ENCODE measurements around the gene CACHD1.
A peak's percentile ranks its signal among the peaks of the same experiment; 100 is the strongest.

The CACHD1 gene

DNA sequence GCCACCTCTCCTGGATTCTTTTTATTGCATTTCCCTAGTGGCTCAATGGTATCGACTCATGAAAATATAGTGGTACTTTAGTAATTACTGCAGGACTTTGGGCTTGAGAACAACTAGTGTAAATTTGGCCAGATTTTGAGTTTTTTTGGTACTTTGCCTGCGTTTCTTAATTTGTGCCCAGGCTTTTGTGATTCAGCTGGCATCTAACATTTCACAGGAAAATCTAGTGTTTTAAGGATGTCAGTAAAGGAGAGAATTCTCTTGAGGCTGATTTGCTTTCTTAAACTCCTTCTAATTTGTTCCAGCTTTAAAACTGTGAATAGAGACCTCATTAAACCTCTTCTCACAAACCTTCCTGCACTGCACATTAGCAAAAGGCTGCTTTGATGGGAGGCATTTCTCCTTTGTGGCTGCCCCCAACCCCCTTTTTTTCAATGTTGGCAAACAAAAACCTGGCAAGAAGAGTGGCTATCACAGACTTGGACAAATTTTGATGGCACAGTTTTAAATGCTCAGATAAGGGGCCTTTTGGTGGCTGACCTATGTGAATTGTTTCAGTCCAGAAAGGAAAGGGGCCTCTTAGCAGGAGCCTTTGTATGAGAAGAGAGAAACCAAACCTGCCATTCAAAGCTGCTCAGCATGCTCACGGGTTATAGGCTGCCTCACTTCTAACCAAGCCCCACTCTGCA, 161.6 kb downstream of the CACHD1 start:
- DNase-seq (ENCODE audit: extremely low read depth, low read depth): no peak
- TF ChIP-seq, protein P1, sequence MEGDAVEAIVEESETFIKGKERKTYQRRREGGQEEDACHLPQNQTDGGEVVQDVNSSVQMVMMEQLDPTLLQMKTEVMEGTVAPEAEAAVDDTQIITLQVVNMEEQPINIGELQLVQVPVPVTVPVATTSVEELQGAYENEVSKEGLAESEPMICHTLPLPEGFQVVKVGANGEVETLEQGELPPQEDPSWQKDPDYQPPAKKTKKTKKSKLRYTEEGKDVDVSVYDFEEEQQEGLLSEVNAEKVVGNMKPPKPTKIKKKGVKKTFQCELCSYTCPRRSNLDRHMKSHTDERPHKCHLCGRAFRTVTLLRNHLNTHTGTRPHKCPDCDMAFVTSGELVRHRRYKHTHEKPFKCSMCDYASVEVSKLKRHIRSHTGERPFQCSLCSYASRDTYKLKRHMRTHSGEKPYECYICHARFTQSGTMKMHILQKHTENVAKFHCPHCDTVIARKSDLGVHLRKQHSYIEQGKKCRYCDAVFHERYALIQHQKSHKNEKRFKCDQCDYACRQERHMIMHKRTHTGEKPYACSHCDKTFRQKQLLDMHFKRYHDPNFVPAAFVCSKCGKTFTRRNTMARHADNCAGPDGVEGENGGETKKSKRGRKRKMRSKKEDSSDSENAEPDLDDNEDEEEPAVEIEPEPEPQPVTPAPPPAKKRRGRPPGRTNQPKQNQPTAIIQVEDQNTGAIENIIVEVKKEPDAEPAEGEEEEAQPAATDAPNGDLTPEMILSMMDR (IDR thresholded peaks at IDR 0.05; ENCODE audit: low read depth, low read length): no peak

DNA sequence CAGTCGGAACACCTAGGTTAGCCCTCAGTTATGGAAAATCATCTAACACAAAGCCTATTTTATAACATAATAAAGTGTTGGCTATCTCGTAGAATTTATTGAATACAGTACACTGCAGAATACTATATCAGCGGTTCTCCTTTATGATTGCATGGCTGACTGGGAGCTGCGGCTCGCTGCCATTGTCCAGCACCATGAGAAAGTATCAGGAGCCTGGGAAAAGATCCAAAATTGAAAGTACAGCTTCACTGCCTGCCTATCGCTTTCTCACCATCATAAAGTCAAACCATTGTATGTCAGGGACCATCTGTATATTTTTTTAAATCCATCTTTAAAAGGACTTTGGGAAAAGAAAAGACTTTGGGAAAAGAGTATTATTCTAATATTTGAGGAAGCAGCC, 163.0 kb downstream of the CACHD1 start:
- no peak for DNase-seq (ENCODE audit: extremely low read depth, low read depth)
- TF ChIP-seq, protein P1 (IDR thresholded peaks at IDR 0.05; ENCODE audit: low read depth, low read length): no peak

DNA sequence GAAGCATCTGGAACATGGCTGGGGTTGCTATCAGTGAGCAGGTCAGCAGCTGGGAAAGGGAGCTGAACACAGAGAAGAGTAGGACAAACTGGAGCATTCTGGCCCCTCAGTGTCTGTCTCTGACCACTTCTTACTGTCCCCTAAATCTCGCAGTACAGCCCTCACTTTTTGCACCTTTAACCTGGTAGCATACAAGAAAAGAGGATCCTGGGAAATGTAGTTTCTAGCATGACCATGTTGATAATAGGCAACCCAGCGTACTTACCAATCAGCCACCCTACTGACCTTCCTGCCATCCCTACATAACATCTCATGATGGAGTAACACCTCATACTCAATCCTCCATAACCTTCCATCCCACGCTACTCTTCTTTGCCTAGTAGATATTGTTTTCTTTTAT, 175.8 kb downstream of the CACHD1 start:
- no peak for DNase-seq (ENCODE audit: extremely low read depth, low read depth)
- TF ChIP-seq, protein P1 (IDR thresholded peaks at IDR 0.05; ENCODE audit: low read depth, low read length): no peak

DNA sequence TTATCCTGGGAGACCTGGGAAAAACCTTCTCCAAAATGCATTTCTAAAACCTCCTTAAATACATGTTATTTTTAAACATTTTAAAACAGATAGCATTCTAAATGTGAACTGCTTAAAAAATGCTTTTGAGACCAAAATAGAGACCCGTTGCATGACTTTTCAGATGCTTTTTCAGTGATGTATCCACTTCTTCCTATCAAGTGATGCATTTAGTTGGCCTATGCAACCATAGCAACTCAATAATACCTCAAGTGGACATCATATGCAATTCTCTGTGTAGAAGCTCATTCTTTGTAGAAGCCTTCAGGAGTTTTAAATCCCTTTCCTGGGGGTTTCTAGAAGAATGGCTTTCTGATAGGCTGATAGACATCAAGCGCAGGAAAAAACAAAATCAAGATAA, 180.5 kb downstream of the CACHD1 start:
- no peak for DNase-seq (ENCODE audit: extremely low read depth, low read depth)
- TF ChIP-seq, protein P1 (IDR thresholded peaks at IDR 0.05; ENCODE audit: low read depth, low read length): no peak

DNA sequence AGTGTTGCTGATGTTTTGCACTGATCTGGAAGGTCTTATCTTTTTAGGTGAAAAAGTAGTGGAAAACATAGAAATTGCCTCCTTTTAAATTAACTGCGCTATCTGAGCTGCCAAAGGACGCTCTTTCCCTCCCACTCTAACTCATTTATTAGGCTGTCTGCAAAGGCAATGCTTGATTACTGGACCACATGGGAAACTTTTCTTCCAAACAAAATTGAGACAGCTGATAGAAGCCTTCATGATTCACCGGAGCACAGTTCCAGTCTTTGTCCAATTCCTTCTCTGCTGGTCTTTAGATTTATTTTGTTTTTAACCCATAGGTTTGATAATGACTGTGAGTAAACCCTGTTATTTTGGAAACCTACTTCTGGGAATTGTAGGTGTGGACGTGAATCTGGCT, 181.9 kb downstream of the CACHD1 start:
- DNase-seq (ENCODE audit: extremely low read depth, low read depth): no peak
- TF ChIP-seq, protein P1 (IDR thresholded peaks at IDR 0.05; ENCODE audit: low read depth, low read length): no peak

DNA sequence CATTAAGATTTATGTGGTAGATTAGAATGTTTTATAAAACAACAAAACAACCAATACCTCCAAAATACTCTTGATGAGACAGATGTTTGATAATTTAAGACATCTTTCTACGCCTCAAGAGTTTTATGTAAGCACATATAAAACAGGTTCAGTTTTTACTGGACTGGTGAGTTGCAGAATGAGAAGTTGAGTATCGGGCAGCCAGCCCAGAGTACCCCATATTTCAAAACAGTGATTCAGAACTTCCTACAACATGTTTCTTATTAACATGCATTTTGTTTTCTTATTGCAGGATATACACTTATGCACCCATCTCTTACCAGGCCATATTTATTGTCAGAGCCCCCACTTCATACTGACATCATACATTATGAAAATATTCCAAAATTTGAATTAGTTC, 183.5 kb downstream of the CACHD1 start:
- TF ChIP-seq, protein P1 (IDR thresholded peaks at IDR 0.05; ENCODE audit: low read depth, low read length): no peak
- peak; percentile 22 for DNase-seq (ENCODE audit: extremely low read depth, low read depth)

DNA sequence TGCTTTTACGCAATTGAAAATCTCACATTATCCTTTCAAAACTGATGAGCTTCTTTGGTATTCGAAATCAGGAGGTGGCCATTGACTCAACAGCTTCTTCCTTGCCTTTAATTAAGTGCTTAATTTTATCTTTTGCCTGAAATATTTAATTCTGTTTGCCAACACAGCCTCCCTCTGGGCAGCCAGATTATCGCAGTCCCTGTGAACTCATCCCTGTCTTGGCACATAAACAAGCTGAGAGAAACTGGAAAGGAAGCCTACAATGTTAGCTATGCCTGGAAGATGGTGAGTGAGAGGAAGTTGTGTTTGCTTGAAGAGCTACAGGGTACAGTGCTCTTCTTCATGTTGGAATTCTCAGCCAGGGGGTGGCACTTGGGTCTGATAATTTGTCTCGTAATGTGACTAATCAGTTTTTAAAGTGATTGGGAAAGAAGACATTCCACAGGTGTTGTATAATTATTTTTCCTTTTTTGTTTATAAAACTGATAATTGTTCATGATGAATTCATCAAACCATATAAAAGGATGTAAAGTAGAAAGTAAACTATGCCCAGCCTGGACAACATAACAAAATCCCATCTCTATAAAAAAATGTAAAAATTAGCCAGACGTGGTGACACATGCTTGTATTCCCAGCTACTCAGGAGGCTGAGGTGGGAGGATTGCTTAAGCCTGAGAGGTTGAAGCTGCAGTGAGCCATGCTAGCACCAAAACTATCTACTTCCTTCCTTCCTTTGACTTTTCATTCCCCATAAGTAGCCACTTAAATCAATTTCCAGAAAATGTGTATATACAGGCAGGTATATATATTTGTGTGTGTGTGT, 184.8 kb downstream of the CACHD1 start:
- peak; percentile 12 for DNase-seq (ENCODE audit: extremely low read depth, low read depth)
- TF ChIP-seq, protein P1 (IDR thresholded peaks at IDR 0.05; ENCODE audit: low read depth, low read length): peak; percentile 32

Data from AG09319 (cell line).